A549 (cell line): Measurements from ENCODE around the gene C1QTNF12.

Experiments
- CBX8 ChIP-seq: fragments of 200-600 bp; sonication (generic); IDR thresholded peaks from 2 replicates; pipeline ENCODE4 v1.6.1; 2016
- CHD2 ChIP-seq: fragments of 150-350 bp; IDR thresholded peaks from 2 replicates; pipeline ENCODE4 v1.6.1; 2014; ENCODE audit warnings: low read length; ENCODE audit not compliant: partially characterized antibody
- CTCF ChIP-seq: fragments of >200 bp; sonication (Bioruptor Twin); formaldehyde crosslinking; IDR thresholded peaks from 3 replicates; pipeline ENCODE4 v1.5.1; 2016
- EP300 ChIP-seq, 2 experiments: fragments of >200 bp; sonication (Bioruptor Twin); formaldehyde crosslinking; IDR thresholded peaks; 2 replicates in 1 of 2; 3 replicates in 1 of 2; pipeline ENCODE4 v1.6.1; 2016 to 2017
- KDM1A ChIP-seq: fragments of 200-600 bp; sonication (generic); IDR thresholded peaks from 2 replicates; pipeline ENCODE4 v1.6.1; 2016; ENCODE audit warnings: low read depth, mild to moderate bottlenecking
- MAFK ChIP-seq: fragments of 450-650 bp; IDR thresholded peaks from 2 replicates; pipeline ENCODE4 v1.6.1; 2014; ENCODE audit not compliant: partially characterized antibody
- MAX ChIP-seq: IDR thresholded peaks from 2 replicates; pipeline ENCODE4 v1.6.1; 2012
- NR3C1 ChIP-seq: fragments of >200 bp; sonication (Bioruptor Twin); formaldehyde crosslinking; IDR thresholded peaks from 3 replicates; pipeline ENCODE4 v1.6.1; 2017
- POLR2A ChIP-seq: IDR thresholded peaks from 2 replicates; pipeline ENCODE4 v1.6.1; 2012; ENCODE audit warnings: mild to moderate bottlenecking, low read length
- RNF2 ChIP-seq: fragments of 200-600 bp; sonication (generic); IDR thresholded peaks from 2 replicates; pipeline ENCODE4 v1.6.1; 2016; ENCODE audit warnings: low read depth, mild to moderate bottlenecking, antibody characterized with exemption, moderate library complexity, borderline replicate concordance
- TP53 ChIP-seq: fragments of 250-450 bp; sonication (Bioruptor Pico); IDR thresholded peaks from 2 replicates; pipeline ENCODE4 v1.5.0; 2021; ENCODE audit warnings: mild to moderate bottlenecking, moderate library complexity

GRCh38 chr1:1253314-1253713, 6.8 kb upstream of the C1QTNF12 start:
- TF ChIP-seq MAFK (no peak), CTCF (no peak), NR3C1 (no peak), KDM1A (no peak), POLR2A (no peak), CHD2 (no peak), CBX8 (no peak), TP53 (CRISPR knock-in tag) (no peak), EP300 (IDR thresholded peaks at IDR 0.05) (no peak), RNF2 (no peak), MAX (no peak)
